Lower lobe of right lung (tissue), 2 donors: ENCODE data around the gene SH3BP1. TPM values are rescaled to one million over a fixed set of nuclear protein-coding genes. Genes with fewer than 3 reads are reported as not detected.

Source experiments
- ATAC-seq, 2 donors: fragments of 200-7000 bp; cut with Tn5 transposase; one replicate each; pipeline ENCODE4 v1.9.1; 2020 to 2022; ENCODE audit warnings: mild to moderate bottlenecking in 2 of 2, moderate library complexity in 2 of 2
- DNase-seq: peaks from one replicate; pipeline ENCODE4 v3.0.0-alpha.2; 2020
- H3K27ac ChIP-seq: fragments of 200-600 bp; one replicate; pipeline ENCODE4 v1.8.0; 2022
- H3K27me3 ChIP-seq: fragments of 200-600 bp; one replicate; pipeline ENCODE4 v1.8.0; 2022; ENCODE audit warnings: low read depth
- H3K36me3 ChIP-seq: fragments of 200-600 bp; one replicate; pipeline ENCODE4 v1.8.0; 2022; ENCODE audit warnings: mild to moderate bottlenecking
- H3K4me1 ChIP-seq: fragments of 200-600 bp; one replicate; pipeline ENCODE4 v1.8.0; 2022
- H3K4me3 ChIP-seq: fragments of 200-600 bp; one replicate; pipeline ENCODE4 v1.8.0; 2022; ENCODE audit warnings: mild to moderate bottlenecking
- H3K9me3 ChIP-seq: fragments of 200-600 bp; one replicate; pipeline ENCODE4 v1.8.0; 2022
- CTCF ChIP-seq: fragments of 200-600 bp; IDR thresholded peaks from one replicate; pipeline ENCODE4 v1.8.0; 2022; ENCODE audit warnings: antibody characterized with exemption, mild to moderate bottlenecking
- intact Hi-C: fragments of 100-400 bp; cut with DNase I; formaldehyde crosslinking; loops from one replicate; pipeline ENCODE4 v1.11.0; 2022
- total RNA-seq: library from RNA; stranded (reverse); fragmentation: NEBNext Ultra II Directional; extraction: Animal tissue kit (Norgen Biotek cat#: 25700); gene quantifications from one replicate; pipeline ENCODE4 v1.2.1, GENCODE V29; 2021
- donor health status: DM: no; HTN: yes; CAD: no; lungs with severe emphysema.

The SH3BP1 gene
- total RNA-seq, 1 donor from 2014 or later = 34.8 TPM

- ATAC-seq (no peak), DNase-seq (no peak)
- no peaks in the 10 kb centered on the region for H3K27me3 ChIP-seq
- H3K9me3 ChIP-seq = no peaks in the 10 kb centered on the region
- H3K27ac ChIP-seq = peak overlapping the region; percentile 71
- no peak for TF ChIP-seq CTCF
- peaks cover 1% of the 10 kb centered on the region for H3K36me3 ChIP-seq
- intact Hi-C loops = no loop called here
- peak overlapping the region; percentile 67 for H3K4me3 ChIP-seq
- H3K4me1 ChIP-seq = peaks cover 85% of the 10 kb centered on the region
Observed at GRCh38 chr22:37638391-37639069, 939 bp upstream of the SH3BP1 start.

- H3K27ac ChIP-seq = peak overlapping the region; percentile 71
- H3K9me3 ChIP-seq = no peaks in the 10 kb centered on the region
- DNase-seq = no peak
Observed at GRCh38 chr22:37639771-37640590, 512 bp downstream of the SH3BP1 start.

GRCh38 chr22:37640591-37641560 is 1.4 kb downstream of the SH3BP1 start:
- Histone ChIP-seq H3K9me3 (no peaks in the 10 kb centered on the region), H3K36me3 (peaks cover 22% of the 10 kb centered on the region), H3K27ac (peak overlapping the region; percentile 71), H3K27me3 (no peaks in the 10 kb centered on the region), H3K4me1 (peaks cover 64% of the 10 kb centered on the region), H3K4me3 (peak overlapping the region; percentile 67)
- peak in 1 of 2 donors; percentile 2 for ATAC-seq
- DNase-seq = no peak
- intact Hi-C loops = no loop called here
- TF ChIP-seq CTCF = no peak

More at GRCh38 chr22:37639771-37640590, 512 bp downstream of the SH3BP1 start:
- ATAC-seq = peak; percentile 4 to 7
- no peak for TF ChIP-seq CTCF
- intact Hi-C loops = no loop called here
- H3K36me3 ChIP-seq = peaks cover 14% of the 10 kb centered on the region
- peak overlapping the region; percentile 67 for H3K4me3 ChIP-seq
- H3K4me1 ChIP-seq = peaks cover 73% of the 10 kb centered on the region
- no peaks in the 10 kb centered on the region for H3K27me3 ChIP-seq

- Histone ChIP-seq H3K4me1 (peaks cover 58% of the 10 kb centered on the region), H3K36me3 (peaks cover 22% of the 10 kb centered on the region), H3K27ac (no peak overlapping the region), H3K9me3 (no peaks in the 10 kb centered on the region), H3K4me3 (peak overlapping the region; percentile 67), H3K27me3 (no peaks in the 10 kb centered on the region)
- TF ChIP-seq CTCF = no peak
- ATAC-seq (no peak), DNase-seq (no peak)
- intact Hi-C loops = no loop called here
Observed at GRCh38 chr22:37641561-37641949, 2.1 kb downstream of the SH3BP1 start.

- Histone ChIP-seq H3K27ac (no peak overlapping the region), H3K36me3 (peaks cover 35% of the 10 kb centered on the region), H3K4me3 (no peak overlapping the region), H3K4me1 (peaks cover 42% of the 10 kb centered on the region), H3K27me3 (no peaks in the 10 kb centered on the region), H3K9me3 (no peaks in the 10 kb centered on the region)
- ATAC-seq = peak; percentile 82 to 83
- TF ChIP-seq CTCF = peak; percentile 96
- intact Hi-C loops = no loop called here
- peak; percentile 90 for DNase-seq
Observed at GRCh38 chr22:37643225-37643847, 3.9 kb downstream of the SH3BP1 start.
